Measurements from ENCODE around the gene PPFIA2. TPM values are rescaled to one million over a fixed set of nuclear protein-coding genes. Genes with fewer than 3 reads are reported as not detected.

Gene PPFIA2
- total RNA-seq, 2 experiments from 2014 or later: not detected

GRCh38 chr12:81354327-81354932 lies 404.7 kb downstream of the PPFIA2 start:
- H3K27ac ChIP-seq (ENCODE audit: low read depth in 1 of 2, low read length in 2 of 2): no peak overlapping the region
- H3K4me1 Mint-ChIP-seq (ENCODE audit: low read depth): no peaks in the 10 kb centered on the region
- no peak for ATAC-seq (ENCODE audit: poor library complexity)
- ChIA-PET POLR2A (no interaction called here), CTCF (no interaction called here)
- H3K4me1 ChIP-seq (ENCODE audit: insufficient read depth, low read length): no peaks in the 10 kb centered on the region
- no peak overlapping the region for H3K4me3 Mint-ChIP-seq
- no peaks in the 10 kb centered on the region for H3K9me3 Mint-ChIP-seq
- H3K4me3 ChIP-seq (ENCODE audit: low read length): no peak overlapping the region
- no peak for DNase-seq
- no peaks in the 10 kb centered on the region for H3K27me3 ChIP-seq (ENCODE audit: control insufficient read depth in 1 of 2, insufficient read depth in 2 of 2, low read length in 2 of 2)
- no peaks in the 10 kb centered on the region for H3K36me3 Mint-ChIP-seq (ENCODE audit: low read depth)
- no peak overlapping the region for H3K27ac Mint-ChIP-seq
- H3K9me3 ChIP-seq (ENCODE audit: control insufficient read depth in 1 of 2, insufficient read depth in 1 of 2, low read length in 2 of 2): peaks cover 0 to 3% of the 10 kb centered on the region in 2 experiments
- H3K27me3 Mint-ChIP-seq: no peaks in the 10 kb centered on the region
- TF ChIP-seq, protein P1, sequence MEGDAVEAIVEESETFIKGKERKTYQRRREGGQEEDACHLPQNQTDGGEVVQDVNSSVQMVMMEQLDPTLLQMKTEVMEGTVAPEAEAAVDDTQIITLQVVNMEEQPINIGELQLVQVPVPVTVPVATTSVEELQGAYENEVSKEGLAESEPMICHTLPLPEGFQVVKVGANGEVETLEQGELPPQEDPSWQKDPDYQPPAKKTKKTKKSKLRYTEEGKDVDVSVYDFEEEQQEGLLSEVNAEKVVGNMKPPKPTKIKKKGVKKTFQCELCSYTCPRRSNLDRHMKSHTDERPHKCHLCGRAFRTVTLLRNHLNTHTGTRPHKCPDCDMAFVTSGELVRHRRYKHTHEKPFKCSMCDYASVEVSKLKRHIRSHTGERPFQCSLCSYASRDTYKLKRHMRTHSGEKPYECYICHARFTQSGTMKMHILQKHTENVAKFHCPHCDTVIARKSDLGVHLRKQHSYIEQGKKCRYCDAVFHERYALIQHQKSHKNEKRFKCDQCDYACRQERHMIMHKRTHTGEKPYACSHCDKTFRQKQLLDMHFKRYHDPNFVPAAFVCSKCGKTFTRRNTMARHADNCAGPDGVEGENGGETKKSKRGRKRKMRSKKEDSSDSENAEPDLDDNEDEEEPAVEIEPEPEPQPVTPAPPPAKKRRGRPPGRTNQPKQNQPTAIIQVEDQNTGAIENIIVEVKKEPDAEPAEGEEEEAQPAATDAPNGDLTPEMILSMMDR (IDR thresholded peaks at IDR 0.05): no peak
- intact Hi-C loops (cut with DNase I, micrococcal nuclease): no loop called here
- no peaks in the 10 kb centered on the region for H3K36me3 ChIP-seq (ENCODE audit: insufficient read depth, low read length)

GRCh38 chr12:81350309-81350708 lies 408.8 kb downstream of the PPFIA2 start:
- Histone ChIP-seq H3K27me3 (ENCODE audit: control insufficient read depth in 1 of 2, insufficient read depth in 2 of 2, low read length in 2 of 2) (no peaks in the 10 kb centered on the region), H3K36me3 (ENCODE audit: insufficient read depth, low read length) (no peaks in the 10 kb centered on the region), H3K4me1 (ENCODE audit: insufficient read depth, low read length) (no peaks in the 10 kb centered on the region), H3K9me3 (ENCODE audit: control insufficient read depth in 1 of 2, insufficient read depth in 1 of 2, low read length in 2 of 2) (peaks cover 0 to 3% of the 10 kb centered on the region in 2 experiments), H3K4me3 (ENCODE audit: low read length) (no peak overlapping the region), H3K27ac (ENCODE audit: low read depth in 1 of 2, low read length in 2 of 2) (no peak overlapping the region)
- intact Hi-C loops (cut with DNase I, micrococcal nuclease): no loop called here
- DNase-seq (no peak), ATAC-seq (ENCODE audit: poor library complexity) (no peak)
- Mint-ChIP-seq H3K36me3 (ENCODE audit: low read depth) (no peaks in the 10 kb centered on the region), H3K27me3 (no peaks in the 10 kb centered on the region), H3K9me3 (no peaks in the 10 kb centered on the region), H3K27ac (no peak overlapping the region), H3K4me3 (no peak overlapping the region), H3K4me1 (ENCODE audit: low read depth) (no peaks in the 10 kb centered on the region)
- ChIA-PET CTCF (no interaction called here), POLR2A (no interaction called here)
- TF ChIP-seq, protein P1 (IDR thresholded peaks at IDR 0.05): no peak

- Mint-ChIP-seq H3K4me3 (no peak overlapping the region), H3K9me3 (no peaks in the 10 kb centered on the region), H3K27me3 (no peaks in the 10 kb centered on the region), H3K27ac (no peak overlapping the region), H3K36me3 (ENCODE audit: low read depth) (no peaks in the 10 kb centered on the region), H3K4me1 (ENCODE audit: low read depth) (no peaks in the 10 kb centered on the region)
- Histone ChIP-seq H3K27me3 (ENCODE audit: control insufficient read depth in 1 of 2, insufficient read depth in 2 of 2, low read length in 2 of 2) (no peaks in the 10 kb centered on the region), H3K27ac (ENCODE audit: low read depth in 1 of 2, low read length in 2 of 2) (no peak overlapping the region), H3K4me3 (ENCODE audit: low read length) (no peak overlapping the region), H3K4me1 (ENCODE audit: insufficient read depth, low read length) (no peaks in the 10 kb centered on the region), H3K36me3 (ENCODE audit: insufficient read depth, low read length) (no peaks in the 10 kb centered on the region), H3K9me3 (ENCODE audit: control insufficient read depth in 1 of 2, insufficient read depth in 1 of 2, low read length in 2 of 2) (no peaks in the 10 kb centered on the region)
- ChIA-PET POLR2A (no interaction called here), CTCF (no interaction called here)
- intact Hi-C loops (cut with DNase I, micrococcal nuclease): no loop called here
- TF ChIP-seq, protein P1 (IDR thresholded peaks at IDR 0.05): no peak
- ATAC-seq (ENCODE audit: poor library complexity): no peak
- DNase-seq: no peak
Measured at GRCh38 chr12:81347404-81347803, 411.7 kb downstream of the PPFIA2 start.
